K562 (cell line): ENCODE data around the gene MYL9. TPM values are rescaled to one million over a fixed set of nuclear protein-coding genes. Genes with fewer than 3 reads are reported as not detected.

Experiments used
- ATAC-seq: fragments of 200-7000 bp; cut with Tn5 transposase; 3 replicates; pipeline ENCODE4 v1.9.1; 2020; ENCODE audit warnings: moderate library complexity
- BruUV-seq: library from RNA; stranded (reverse); fragments of 400-500 nt; replicated peaks from 2 replicates; lab custom pipeline; 2021; lab: Mats Ljungman, UMichigan
- CTCF ChIA-PET: fragments of 300-600 bp; formaldehyde crosslinking; extraction: SDS; loops from one replicate; lab custom pipeline; 2021; ENCODE audit warnings: low intra/inter-chr PET ratio; lab: Yijun Ruan, JAX
- POLR2A ChIA-PET: fragments of 300-600, 350-650 bp; sonication (Branson Sonifier 250); formaldehyde crosslinking; extraction: SDS; loops from one replicate; lab custom pipeline; 2021; ENCODE audit warnings: antibody characterized with exemption, inconsistent platforms; lab: Yijun Ruan, JAX
- DNase-seq, 4 experiments: peaks; one replicate each; pipeline versions ENCODE4 v3.0.0 to v3.0.0-alpha.2; 2011 to 2018; ENCODE audit warnings: low spot score in 3 of 4, mixed read lengths in 3 of 4; ENCODE audit errors: extremely low read depth in 1 of 4
- FAIRE-seq: peaks from 2 replicates; lab custom pipeline; 2011; peaks lifted over from hg19 to GRCh38; lab: Jason Lieb, UNC
- H2AFZ ChIP-seq: 2 replicates; pipeline ENCODE4 v1.6.0; 2011; ENCODE audit warnings: low read depth, low read length, control low read depth, inconsistent platforms
- H3K27ac ChIP-seq: fragments of 200-600 bp; 3 replicates; pipeline ENCODE4 v1.8.0; 2011; ENCODE audit warnings: low read depth, mild to moderate bottlenecking, control low read depth, inconsistent platforms, low read length, moderate library complexity, mixed read lengths; ENCODE audit errors: extremely low read depth
- H3K27me3 ChIP-seq, 2 experiments: fragments of 300-600 bp in 1 of 2; 2 replicates in 1 of 2; 3 replicates in 1 of 2; pipeline versions ENCODE4 v1.6.0 to v1.8.0; 2011; ENCODE audit warnings: inconsistent platforms in 2 of 2, low read length in 2 of 2, mild to moderate bottlenecking in 1 of 2, mixed read lengths in 1 of 2, moderate library complexity in 1 of 2; ENCODE audit not compliant: control insufficient read depth in 2 of 2, insufficient read depth in 2 of 2
- H3K36me3 ChIP-seq: fragments of 300-600 bp; 3 replicates; pipeline ENCODE4 v1.8.0; 2011; ENCODE audit warnings: mild to moderate bottlenecking, low read length, inconsistent platforms; ENCODE audit not compliant: control insufficient read depth, insufficient read depth
- H3K4me1 ChIP-seq, 2 experiments: fragments of 200-600 bp in 1 of 2; replicated peaks in 1 of 2; 2 replicates in 1 of 2; 3 replicates in 1 of 2; pipeline versions ENCODE4 v1.5.1 to v1.8.0; 2011; ENCODE audit warnings: inconsistent platforms in 2 of 2, low read length in 2 of 2, mild to moderate bottlenecking in 1 of 2, mixed read lengths in 1 of 2, moderate library complexity in 1 of 2; ENCODE audit not compliant: control insufficient read depth in 2 of 2, insufficient read depth in 2 of 2
- H3K4me2 ChIP-seq: 2 replicates; pipeline ENCODE4 v1.6.1; 2011; ENCODE audit warnings: low read length, control low read depth, inconsistent platforms, mixed read lengths; ENCODE audit not compliant: insufficient read depth
- H3K4me3 ChIP-seq: fragments of 200-600 bp; sonication (generic), shearing (Covaris generic); 2 replicates; pipeline ENCODE4 v1.5.1; 2016; ENCODE audit warnings: control low read depth, inconsistent platforms
- H3K79me2 ChIP-seq: fragments of 200-600 bp; 3 replicates; pipeline ENCODE4 v1.8.0; 2011; ENCODE audit warnings: low read length, inconsistent platforms; ENCODE audit not compliant: control insufficient read depth, insufficient read depth
- H3K9ac ChIP-seq, 2 experiments: 2 replicates each; pipeline versions ENCODE4 v1.6.0 to v1.6.1; 2011; ENCODE audit warnings: low read depth in 2 of 2, low read length in 2 of 2, control low read depth in 1 of 2, inconsistent platforms in 1 of 2, mild to moderate bottlenecking in 1 of 2, mixed read lengths in 1 of 2; ENCODE audit not compliant: insufficient read depth in 1 of 2
- H3K9me1 ChIP-seq: one replicate; pipeline ENCODE4 v1.6.0; 2011; ENCODE audit warnings: inconsistent platforms, mild to moderate bottlenecking, low read length, moderate library complexity; ENCODE audit not compliant: control insufficient read depth, insufficient read depth
- H3K9me3 ChIP-seq: replicated peaks from 2 replicates; pipeline ENCODE4 v1.5.1; 2011; ENCODE audit warnings: low read depth, low read length, inconsistent platforms; ENCODE audit not compliant: control insufficient read depth, insufficient read depth
- H4K20me1 ChIP-seq: replicated peaks from 2 replicates; pipeline ENCODE4 v1.6.1; 2011; ENCODE audit warnings: low read length, inconsistent platforms, mixed read lengths; ENCODE audit not compliant: control insufficient read depth, insufficient read depth
- ADNP ChIP-seq: fragments of 200-800 bp; sonication (Bioruptor generic); IDR thresholded peaks from 2 replicates; pipeline ENCODE4 v1.6.1; 2016; ENCODE audit warnings: missing genetic modification characterization, missing compliant biosample characterization
- BMI1 ChIP-seq: fragments of 150-350 bp; IDR thresholded peaks from 2 replicates; pipeline ENCODE4 v1.6.1; 2014; ENCODE audit warnings: low read length
- DNMT1 ChIP-seq: fragments of 450-650 bp; IDR thresholded peaks from 2 replicates; pipeline ENCODE4 v1.6.1; 2016; ENCODE audit warnings: antibody characterized with exemption, mild to moderate bottlenecking
- FOS ChIP-seq: IDR thresholded peaks from 3 replicates; pipeline ENCODE4 v1.6.1; 2011; ENCODE audit not compliant: insufficient read length; ENCODE audit errors: extremely low read depth
- ILK ChIP-seq: fragments of 450-650 bp; IDR thresholded peaks from 2 replicates; pipeline ENCODE4 v1.6.1; 2016; ENCODE audit warnings: missing genetic modification characterization, low read depth, mild to moderate bottlenecking, missing compliant biosample characterization, moderate library complexity, borderline replicate concordance
- MECOM ChIP-seq: fragments of 250-450 bp; sonication (Bioruptor Pico); IDR thresholded peaks from 2 replicates; pipeline ENCODE4 v1.8.0; 2022; ENCODE audit warnings: inconsistent platforms
- PKNOX1 ChIP-seq: fragments of 450-650 bp; IDR thresholded peaks from 2 replicates; pipeline ENCODE4 v1.6.1; 2016
- PRDM10 ChIP-seq: fragments of 450-650 bp; IDR thresholded peaks from 2 replicates; pipeline ENCODE4 v1.6.1; 2018; ENCODE audit not compliant: partially characterized antibody
- RFX5 ChIP-seq: IDR thresholded peaks from 2 replicates; pipeline ENCODE4 v1.6.1; 2011; ENCODE audit warnings: low read depth, mild to moderate bottlenecking, improper control_type of control experiment, low read length
- SIX5 ChIP-seq, 2 experiments: IDR thresholded peaks; 2 replicates each; pipeline ENCODE4 v1.6.1; 2011; ENCODE audit warnings: low read length in 2 of 2, borderline replicate concordance in 1 of 2, low read depth in 1 of 2, mild to moderate bottlenecking in 1 of 2, moderate library complexity in 1 of 2; ENCODE audit not compliant: insufficient read depth in 1 of 2
- XRCC3 ChIP-seq: fragments of 450-650 bp; IDR thresholded peaks from 2 replicates; pipeline ENCODE4 v1.6.1; 2017; ENCODE audit warnings: mild to moderate bottlenecking, moderate library complexity
- WGBS: fragments of 100-300 bp; shearing (Covaris generic); methylation state at CpG from one replicate; pipeline ENCODE4 v1.1.6; 2016; ENCODE audit warnings: low coverage, mixed read lengths; ENCODE audit not compliant: insufficient coverage; ENCODE audit errors: missing lambda C conversion rate; 5-methylcytosine and 5-hydroxymethylcytosine counted together
- in situ Hi-C: fragments of 300-500 bp; cut with MboI; formaldehyde crosslinking; loops from 4 replicates; pipeline ENCODE4 v1.15.0; 2018; ENCODE audit warnings: inconsistent platforms, mixed read lengths
- intact Hi-C: fragments of 100-400 bp; cut with micrococcal nuclease; formaldehyde crosslinking; loops from 2 replicates; pipeline ENCODE4 v1.14.2; 2022
- polyA plus RNA-seq, 8 experiments: library from polyadenylated mRNA; depleted of rRNA in 4 of 8; stranded (reverse) in 5 of 8; unstranded in 3 of 8; fragments of >200 nt; fragmentation: Nextera tagmentation in 2 of 8; fragmentation: Illumina TruSeq in 1 of 8; extraction: Ambion mirVana in 2 of 8; extraction: Trizol in 1 of 8; gene quantifications; 2 replicates each; pipeline versions ENCODE4 v1.2.1 to v1.2.3, GENCODE V29; 2011 to 2014; ENCODE audit warnings: inconsistent platforms in 1 of 8, missing spikeins in 1 of 8
- total RNA-seq, 7 experiments: library from RNA; depleted of rRNA in 6 of 7; stranded (reverse); fragments of >200 nt in 6 of 7; fragmentation: Illumina TruSeq in 2 of 7; extraction: Trizol in 2 of 7; gene quantifications; 2 replicates each; pipeline versions ENCODE4 v1.2.1 to v1.2.3, GENCODE V29; 2011 to 2021; ENCODE audit warnings: low replicate concordance in 1 of 7
- TF ChIP-seq, protein P1 (sequence below): sonication (generic); formaldehyde crosslinking; IDR thresholded peaks from 2 replicates; pipeline ENCODE4 v1.8.0; 2022; ENCODE audit warnings: mild to moderate bottlenecking, missing genetic modification reagents

Gene MYL9
- total and polyA plus RNA-seq, 9 of the 15 experiments (the other 6 are each of a cell fraction or from before 2014, with no cell fraction given): 0.11 to 3.2 (median 0.81) TPM; not detected in 1

GRCh38 chr20:36593347-36593929 is 52.1 kb downstream of the MYL9 start:
- H3K9me1 ChIP-seq: peaks cover 3% of the 10 kb centered on the region
- peaks cover 7 to 11% of the 10 kb centered on the region in 2 experiments for H3K4me1 ChIP-seq
- intact Hi-C loops: no loop called here
- in situ Hi-C loops: no loop called here
- POLR2A ChIA-PET: interaction anchor here (0.6 kb wide), 1 partner anchor 10 kb away, joined by 3 read pairs; no protein-coding TSS in a partner anchor
- H3K27me3 ChIP-seq: no peaks in the 10 kb centered on the region
- BruUV-seq: no TSS peak
- H3K36me3 ChIP-seq: peaks cover 18% of the 10 kb centered on the region; the same call in 2 of the 3 replicates
- no peak overlapping the region for H3K4me2 ChIP-seq
- H4K20me1 ChIP-seq: peaks cover 3% of the 10 kb centered on the region; the same call in 1 of the 2 replicates
- 81% methylated on average over 5 of the region's 5 CpGs for WGBS
- no peak overlapping the region for H2AFZ ChIP-seq
- peak overlapping the region in 1 of 2 experiments; percentile 1; a peak in 1 of 4 replicates for H3K9ac ChIP-seq
- CTCF ChIA-PET: no interaction called here
- DNase-seq: no peak
- H3K79me2 ChIP-seq: no peaks in the 10 kb centered on the region
- no peak overlapping the region for H3K27ac ChIP-seq
- no peak for FAIRE-seq
- ATAC-seq: no peak
- H3K4me3 ChIP-seq: no peak overlapping the region
- no peaks in the 10 kb centered on the region for H3K9me3 ChIP-seq
- TF ChIP-seq PRDM10 (no peak), SIX5 (IDR thresholded peaks at IDR 0.05; ENCODE audit: borderline replicate concordance in 1 of 2, insufficient read depth in 1 of 2, low read depth in 1 of 2, low read length in 2 of 2) (no peak), ILK (tag) (no peak), PKNOX1 (no peak), DNMT1 (no peak), FOS (no peak), XRCC3 (no peak), ADNP (tag) (no peak), RFX5 (no peak), BMI1 (no peak), MECOM (CRISPR knock-in tag) (no peak)
- TF ChIP-seq, protein P1, sequence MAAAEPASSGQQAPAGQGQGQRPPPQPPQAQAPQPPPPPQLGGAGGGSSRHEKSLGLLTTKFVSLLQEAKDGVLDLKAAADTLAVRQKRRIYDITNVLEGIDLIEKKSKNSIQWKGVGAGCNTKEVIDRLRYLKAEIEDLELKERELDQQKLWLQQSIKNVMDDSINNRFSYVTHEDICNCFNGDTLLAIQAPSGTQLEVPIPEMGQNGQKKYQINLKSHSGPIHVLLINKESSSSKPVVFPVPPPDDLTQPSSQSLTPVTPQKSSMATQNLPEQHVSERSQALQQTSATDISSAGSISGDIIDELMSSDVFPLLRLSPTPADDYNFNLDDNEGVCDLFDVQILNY (CRISPR knock-in tag): no peak
